GM19025 (cell line): ENCODE measurements around the gene AP5B1.

Experiments used
- ATAC-seq: cut with Tn5 transposase; IDR thresholded peaks from one replicate; pipeline ENCODE4 v1.9.1; 2021; ENCODE audit warnings: mild to moderate bottlenecking, low read depth, moderate library complexity; ENCODE audit not compliant: unreplicated experiment

AP5B1 gene

GRCh38 chr11:65787649-65788622, 7.2 kb upstream of the AP5B1 start:
- ATAC-seq = no peak

- ATAC-seq = no peak
Observed at GRCh38 chr11:65786786-65787636, 6.2 kb upstream of the AP5B1 start, which contains the start of gene OVOL1. Gene OVOL1, plus strand, starts transcription at chr11:65787063. Its CDS starts 311 bp downstream, at chr11:65787374.

- no peak for ATAC-seq
Observed at GRCh38 chr11:65786008-65786785, 5.4 kb upstream of the AP5B1 start.

GRCh38 chr11:65785319-65786007, 4.7 kb upstream of the AP5B1 start:
- no peak for ATAC-seq

- ATAC-seq = no peak
Observed at GRCh38 chr11:65782816-65783228, 2.0 kb upstream of the AP5B1 start.

GRCh38 chr11:65781962-65782815, 1.4 kb upstream of the AP5B1 start:
- ATAC-seq = no peak

GRCh38 chr11:65781152-65781961, 581 bp upstream of the AP5B1 start:
- peak; percentile 33 for ATAC-seq

- ATAC-seq = peak; percentile 41
Observed at GRCh38 chr11:65779919-65780769, 632 bp downstream of the AP5B1 start.

GRCh38 chr11:65779669-65779918, 1.2 kb downstream of the AP5B1 start:
- no peak for ATAC-seq

- ATAC-seq = no peak
Observed at GRCh38 chr11:65778901-65779668, 1.7 kb downstream of the AP5B1 start.

GRCh38 chr11:65778431-65778900, 2.3 kb downstream of the AP5B1 start:
- ATAC-seq = no peak

- no peak for ATAC-seq
Observed at GRCh38 chr11:65777821-65778361, 2.9 kb downstream of the AP5B1 start.

- ATAC-seq = no peak
Observed at GRCh38 chr11:65777241-65777640, 3.5 kb downstream of the AP5B1 start.

GRCh38 chr11:65776710-65777141, 4.0 kb downstream of the AP5B1 start:
- no peak for ATAC-seq

- ATAC-seq = no peak
Observed at GRCh38 chr11:65776196-65776595, 4.6 kb downstream of the AP5B1 start.
